IPS-18a (cell line): ENCODE results near the gene WBP4.
A peak's percentile ranks its signal among the peaks of the same experiment; 100 is the strongest.
"Not testable (repeated sequence)": the region's sequence is repeated elsewhere in the genome, so short reads cannot be mapped to it uniquely, and the experiment has no call there.

Experiments
- H3K27ac ChIP-seq: one replicate; pipeline ENCODE4 v1.5.1; 2013; ENCODE audit warnings: low read length
- H3K27me3 ChIP-seq: one replicate; pipeline ENCODE4 v1.6.1; 2013; ENCODE audit warnings: mild to moderate bottlenecking, low read length; ENCODE audit not compliant: control insufficient read depth, insufficient read depth
- H3K36me3 ChIP-seq: one replicate; pipeline ENCODE4 v1.6.1; 2013; ENCODE audit warnings: low read depth, low read length; ENCODE audit not compliant: control insufficient read depth
- H3K4me1 ChIP-seq: one replicate; pipeline ENCODE4 v1.6.1; 2013; ENCODE audit warnings: low read depth, low read length; ENCODE audit not compliant: control insufficient read depth
- H3K4me3 ChIP-seq: one replicate; pipeline ENCODE4 v1.5.1; 2013; ENCODE audit warnings: low read length
- H3K9ac ChIP-seq: one replicate; pipeline ENCODE4 v1.6.1; 2013; ENCODE audit warnings: mild to moderate bottlenecking, low read length, moderate library complexity
- H3K9me3 ChIP-seq: one replicate; pipeline ENCODE4 v1.6.1; 2013; ENCODE audit warnings: low read depth, low read length; ENCODE audit not compliant: control insufficient read depth

The WBP4 gene

GRCh38 chr13:41107104-41107571, 45.8 kb downstream of the WBP4 start:
- H3K27ac ChIP-seq: no peak overlapping the region
- no peaks in the 10 kb centered on the region for H3K27me3 ChIP-seq
- no peak overlapping the region for H3K4me3 ChIP-seq
- H3K4me1 ChIP-seq: no peaks in the 10 kb centered on the region
- no peaks in the 10 kb centered on the region for H3K9me3 ChIP-seq
- H3K36me3 ChIP-seq: no peaks in the 10 kb centered on the region
- H3K9ac ChIP-seq: no peak overlapping the region

- Histone ChIP-seq H3K4me1 (no peaks in the 10 kb centered on the region), H3K9ac (no peak overlapping the region), H3K4me3 (no peak overlapping the region), H3K27me3 (no peaks in the 10 kb centered on the region), H3K27ac (no peak overlapping the region), H3K9me3 (no peaks in the 10 kb centered on the region), H3K36me3 (no peaks in the 10 kb centered on the region)
These were observed 46.3 kb downstream of the WBP4 start for GRCh38 chr13:41107584-41108014.

- no peak overlapping the region for H3K27ac ChIP-seq
- no peaks in the 10 kb centered on the region for H3K9me3 ChIP-seq
- H3K9ac ChIP-seq: no peak overlapping the region
- no peaks in the 10 kb centered on the region for H3K36me3 ChIP-seq
- no peaks in the 10 kb centered on the region for H3K4me1 ChIP-seq
- no peak overlapping the region for H3K4me3 ChIP-seq
- H3K27me3 ChIP-seq: no peaks in the 10 kb centered on the region
These were observed 50.1 kb downstream of the WBP4 start for GRCh38 chr13:41111454-41111853.

DNA sequence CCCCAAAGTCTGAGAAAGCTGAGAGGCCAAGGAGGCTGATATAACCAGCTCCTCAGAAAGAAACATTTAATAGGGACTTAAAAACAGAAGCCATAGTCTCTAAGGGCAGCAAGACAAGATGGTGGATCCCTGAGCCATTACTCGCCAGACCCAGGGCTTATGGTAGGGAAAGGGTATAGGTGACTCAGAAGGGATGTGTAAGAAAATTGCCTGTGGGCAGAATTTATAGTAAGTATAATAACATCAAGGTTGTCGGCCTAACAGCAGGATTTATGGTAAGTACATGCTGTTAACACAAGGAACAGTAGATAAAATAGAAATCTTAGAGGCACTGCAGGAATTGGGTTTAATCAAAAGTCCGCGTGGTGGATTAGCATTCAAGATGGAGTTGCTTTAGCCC, 56.6 kb downstream of the WBP4 start:
- H3K4me1 ChIP-seq: no peaks in the 10 kb centered on the region
- H3K9me3 ChIP-seq: no peaks in the 10 kb centered on the region
- no peaks in the 10 kb centered on the region for H3K36me3 ChIP-seq
- H3K9ac ChIP-seq: no peak overlapping the region
- H3K27me3 ChIP-seq: no peaks in the 10 kb centered on the region
- no peak overlapping the region for H3K4me3 ChIP-seq
- H3K27ac ChIP-seq: no peak overlapping the region

GRCh38 chr13:41122838-41123237, 61.5 kb downstream of the WBP4 start:
- Histone ChIP-seq H3K27me3 (no peaks in the 10 kb centered on the region), H3K27ac (no peak overlapping the region), H3K36me3 (no peaks in the 10 kb centered on the region), H3K4me3 (no peak overlapping the region), H3K9ac (no peak overlapping the region), H3K4me1 (no peaks in the 10 kb centered on the region), H3K9me3 (no peaks in the 10 kb centered on the region)

- no peak overlapping the region for H3K27ac ChIP-seq
- H3K4me1 ChIP-seq: no peaks in the 10 kb centered on the region
These were observed 66.4 kb downstream of the WBP4 start for GRCh38 chr13:41127701-41128100.

GRCh38 chr13:41130356-41130755, 69.0 kb downstream of the WBP4 start:
- Histone ChIP-seq H3K9ac (no peak overlapping the region), H3K4me3 (peak overlapping the region; percentile 99), H3K9me3 (no peaks in the 10 kb centered on the region), H3K27me3 (no peaks in the 10 kb centered on the region), H3K4me1 (peaks cover 3% of the 10 kb centered on the region), H3K36me3 (peaks cover 4% of the 10 kb centered on the region), H3K27ac (no peak overlapping the region)

More at GRCh38 chr13:41127701-41128100, 66.4 kb downstream of the WBP4 start:
- no peak overlapping the region for H3K4me3 ChIP-seq
- no peaks in the 10 kb centered on the region for H3K27me3 ChIP-seq
- H3K36me3 ChIP-seq: peaks cover 4% of the 10 kb centered on the region
- no peaks in the 10 kb centered on the region for H3K9me3 ChIP-seq
- no peak overlapping the region for H3K9ac ChIP-seq

DNA sequence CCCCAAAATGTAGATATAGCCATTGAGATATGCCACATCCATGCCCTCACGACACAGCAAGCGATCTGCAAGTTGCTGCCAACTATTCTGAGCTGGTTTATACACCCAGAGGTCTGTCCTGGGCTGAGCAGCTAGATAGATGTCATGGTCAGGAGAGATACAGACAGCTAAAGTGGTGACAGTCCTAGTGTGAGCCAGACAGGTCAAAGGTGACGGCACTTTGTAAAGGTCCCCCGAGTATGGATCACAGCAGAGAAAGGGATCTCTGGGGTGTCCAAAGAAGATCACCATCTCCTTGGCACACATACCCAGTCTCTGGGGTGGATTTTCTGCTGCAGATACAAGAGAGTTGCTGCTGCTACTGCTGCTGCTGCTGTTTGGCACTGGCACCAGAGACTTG, 69.9 kb downstream of the WBP4 start:
- H3K27ac ChIP-seq, H3K36me3 ChIP-seq, H3K9me3 ChIP-seq, H3K27me3 ChIP-seq, H3K9ac ChIP-seq, H3K4me1 ChIP-seq: not testable (repeated sequence)
- H3K4me3 ChIP-seq: peak overlapping the region; percentile 99

DNA sequence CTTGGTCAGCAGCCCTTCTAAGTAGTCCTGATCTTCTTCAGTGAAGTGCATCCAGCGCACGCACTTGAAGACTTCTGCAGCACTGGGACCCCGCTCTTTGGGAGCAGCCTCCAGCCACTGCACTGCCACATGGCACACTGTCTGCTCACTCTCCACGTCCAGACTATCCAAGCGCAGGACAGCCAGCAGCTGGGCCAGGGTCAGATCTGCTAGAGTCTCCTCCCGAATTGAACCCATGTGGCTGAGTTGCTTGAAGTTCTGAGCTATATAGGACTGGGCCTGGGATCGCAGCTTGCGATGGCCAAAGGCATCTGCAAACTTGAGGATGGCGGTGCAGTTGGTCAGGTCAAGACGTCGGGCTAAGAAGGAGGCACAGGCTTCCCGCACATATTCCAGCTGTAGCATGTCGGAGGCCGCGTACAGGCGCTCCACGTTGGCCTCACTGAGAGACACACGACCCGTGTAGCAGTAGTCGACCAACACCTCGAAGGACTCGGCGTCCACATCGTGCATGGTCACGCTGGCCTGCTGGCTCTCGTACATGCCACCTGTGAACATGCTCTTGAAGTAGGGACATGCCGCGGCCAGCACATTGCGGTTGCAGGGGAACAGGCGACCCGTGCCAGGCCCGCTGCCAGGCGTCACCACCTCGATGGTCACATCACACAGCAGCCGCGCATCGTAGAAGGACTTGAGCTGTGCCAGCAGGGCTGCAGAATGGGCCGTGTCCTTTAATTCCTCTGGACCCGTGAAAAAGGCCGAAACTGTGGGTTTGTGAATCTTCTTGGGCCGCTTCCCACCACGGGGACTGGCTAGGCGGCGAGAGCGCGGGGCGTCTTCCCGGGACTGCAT, 70.6 kb downstream of the WBP4 start:
- H3K4me1 ChIP-seq, H3K9me3 ChIP-seq, H3K27ac ChIP-seq, H3K27me3 ChIP-seq, H3K36me3 ChIP-seq: not testable (repeated sequence)
- peak overlapping the region; percentile 99 for H3K4me3 ChIP-seq
- H3K9ac ChIP-seq: peak overlapping the region; percentile 99

DNA sequence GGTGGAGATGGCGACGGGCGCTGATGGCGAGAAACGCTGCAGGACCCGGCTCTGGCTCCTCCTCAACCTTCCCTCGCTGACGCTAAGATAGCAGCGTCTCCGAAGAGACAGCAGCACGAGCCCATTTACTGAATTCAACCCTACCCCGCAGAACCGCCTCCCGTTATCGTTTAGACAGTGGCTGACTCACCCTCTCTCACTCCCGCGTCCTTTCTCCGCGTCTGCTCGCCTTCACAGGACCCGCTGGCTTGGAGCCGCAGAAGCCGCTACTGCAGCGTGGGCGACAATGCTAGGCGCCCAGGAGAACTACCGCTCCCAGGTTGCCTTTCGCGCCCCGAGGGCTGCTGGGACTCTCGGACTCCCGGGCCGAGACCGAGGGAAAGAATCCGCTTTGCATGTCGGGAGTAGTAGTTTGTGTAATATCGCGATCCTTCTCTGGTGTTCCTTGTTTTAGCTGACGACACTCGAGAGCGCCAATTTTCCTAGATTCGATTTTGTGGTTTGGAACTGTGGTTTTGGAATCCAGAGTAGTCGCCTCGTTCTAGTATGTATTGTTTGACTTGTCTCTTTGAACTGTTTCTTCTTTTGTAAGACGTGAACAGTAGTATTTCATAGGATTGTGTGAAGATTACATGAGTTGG, 71.3 kb downstream of the WBP4 start, which contains the start of gene KBTBD6:
TSS of gene KBTBD6 (minus strand) at position 291 of the 641 bp plus-strand sequence. CDS start 291 bp downstream, outside the sequence.
- H3K4me1 ChIP-seq: peaks cover 3% of the 10 kb centered on the region
- H3K4me3 ChIP-seq: peak within 1 kb of the TSS; percentile 99
- H3K36me3 ChIP-seq: peaks cover 4% of the 10 kb centered on the region
- no peaks in the 10 kb centered on the region for H3K9me3 ChIP-seq
- peak within 1 kb of the TSS; percentile 99 for H3K9ac ChIP-seq
- no peaks in the 10 kb centered on the region for H3K27me3 ChIP-seq
- H3K27ac ChIP-seq: peak within 1 kb of the TSS; percentile 85
